IPS-20b (cell line): ENCODE measurements around the gene FAM111A.

Source experiments
- H3K27ac ChIP-seq: one replicate; pipeline ENCODE4 v1.5.1; 2013; ENCODE audit warnings: low read length
- H3K27me3 ChIP-seq: 2 replicates; pipeline ENCODE4 v1.6.1; 2013; ENCODE audit warnings: mild to moderate bottlenecking, low read length, inconsistent platforms; ENCODE audit not compliant: insufficient read depth
- H3K36me3 ChIP-seq: 2 replicates; pipeline ENCODE4 v1.6.1; 2013; ENCODE audit warnings: low read depth, mild to moderate bottlenecking, inconsistent platforms, low read length, moderate library complexity; ENCODE audit not compliant: insufficient read depth
- H3K4me1 ChIP-seq: 2 replicates; pipeline ENCODE4 v1.6.1; 2013; ENCODE audit warnings: mild to moderate bottlenecking, control low read depth, inconsistent platforms, low read length, moderate library complexity; ENCODE audit not compliant: insufficient read depth
- H3K4me3 ChIP-seq: 2 replicates; pipeline ENCODE4 v1.5.1; 2013; ENCODE audit warnings: mild to moderate bottlenecking, low read length, inconsistent platforms
- H3K9ac ChIP-seq: 2 replicates; pipeline ENCODE4 v1.6.1; 2013; ENCODE audit warnings: low read depth, mild to moderate bottlenecking, inconsistent platforms, low read length, moderate library complexity
- H3K9me3 ChIP-seq: 2 replicates; pipeline ENCODE4 v1.6.1; 2013; ENCODE audit warnings: mild to moderate bottlenecking, low read depth, low read length, inconsistent platforms; ENCODE audit not compliant: insufficient read depth

FAM111A gene

DNA sequence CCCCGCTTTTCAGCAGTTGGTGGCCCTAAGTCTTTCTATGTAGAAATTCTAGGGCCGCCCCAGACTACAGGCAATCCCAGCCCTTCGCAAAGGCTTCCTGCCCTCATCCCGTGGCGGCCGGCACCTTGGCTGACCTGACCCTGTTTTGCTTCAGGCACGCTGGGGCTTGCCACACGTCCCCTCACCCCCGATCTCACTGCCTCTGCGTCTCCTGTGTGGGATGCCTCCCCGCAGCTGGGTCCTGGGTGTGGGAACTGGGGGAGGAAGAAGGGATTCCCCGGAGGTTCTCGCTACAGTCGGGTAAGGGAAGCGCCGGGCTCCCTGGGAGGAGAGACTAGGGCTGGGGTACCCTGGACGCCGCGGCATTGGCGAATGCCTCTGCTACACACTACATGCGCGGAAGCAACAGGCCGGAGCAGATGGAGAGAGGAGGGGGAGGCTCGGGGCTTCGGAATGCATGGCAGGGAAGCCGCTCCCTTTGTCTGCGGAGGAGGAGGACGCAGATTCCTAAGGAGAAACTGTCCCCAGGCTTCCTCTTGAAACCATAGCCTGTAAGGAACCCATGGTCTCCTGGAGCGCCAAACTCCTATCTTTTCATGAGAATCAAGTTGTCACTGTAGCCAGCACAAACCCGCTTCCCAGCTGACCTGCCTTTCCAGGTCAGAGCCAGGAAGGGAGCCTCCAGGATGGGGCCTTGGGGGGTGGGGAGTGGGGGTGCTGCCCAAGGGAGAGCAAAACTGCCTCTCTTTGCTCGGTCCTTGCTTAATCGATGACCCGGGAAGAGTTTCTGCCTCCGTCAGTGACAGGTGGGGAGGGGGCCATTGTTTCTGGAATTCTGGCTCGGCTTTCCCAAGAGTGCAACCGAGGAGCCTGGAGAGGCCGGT is 30.7 kb downstream of the FAM111A start:
- Histone ChIP-seq H3K4me1 (peaks cover 12% of the 10 kb centered on the region; the same call in 1 of the 2 replicates), H3K9me3 (no peaks in the 10 kb centered on the region), H3K36me3 (peaks cover 6% of the 10 kb centered on the region; the same call in 1 of the 2 replicates), H3K9ac (peak overlapping the region; percentile 74), H3K4me3 (peak overlapping the region; percentile 92), H3K27me3 (peaks cover 6% of the 10 kb centered on the region; the same call in 1 of the 2 replicates), H3K27ac (no peak overlapping the region)

GRCh38 chr11:59173964-59174663 is 31.5 kb downstream of the FAM111A start:
- Histone ChIP-seq H3K4me3 (peak overlapping the region; percentile 92), H3K27me3 (peaks cover 6% of the 10 kb centered on the region; the same call in 1 of the 2 replicates), H3K27ac (no peak overlapping the region), H3K9ac (peak overlapping the region; percentile 74; the same call in 1 of the 2 replicates), H3K36me3 (peaks cover 6% of the 10 kb centered on the region; the same call in 1 of the 2 replicates), H3K9me3 (peaks cover under 1% of the 10 kb centered on the region; the same call in 1 of the 2 replicates), H3K4me1 (peaks cover 12% of the 10 kb centered on the region; the same call in 1 of the 2 replicates)

- Histone ChIP-seq H3K27me3 (peaks cover 6% of the 10 kb centered on the region; the same call in 1 of the 2 replicates), H3K9ac (no peak overlapping the region), H3K27ac (no peak overlapping the region), H3K4me3 (peak overlapping the region; percentile 92; the same call in 1 of the 2 replicates), H3K9me3 (peaks cover 6% of the 10 kb centered on the region; the same call in 1 of the 2 replicates), H3K36me3 (peaks cover 6% of the 10 kb centered on the region; the same call in 1 of the 2 replicates), H3K4me1 (peaks cover 12% of the 10 kb centered on the region; the same call in 1 of the 2 replicates)
Observed at GRCh38 chr11:59174664-59175033, 32.0 kb downstream of the FAM111A start.

- Histone ChIP-seq H3K27ac (no peak overlapping the region), H3K9ac (no peak overlapping the region), H3K4me3 (no peak overlapping the region), H3K27me3 (peaks cover 6% of the 10 kb centered on the region; the same call in 1 of the 2 replicates), H3K36me3 (peaks cover 6% of the 10 kb centered on the region; the same call in 1 of the 2 replicates), H3K9me3 (peaks cover 6% of the 10 kb centered on the region; the same call in 1 of the 2 replicates), H3K4me1 (peaks cover 12% of the 10 kb centered on the region; the same call in 1 of the 2 replicates)
Observed at GRCh38 chr11:59175091-59175501, 32.4 kb downstream of the FAM111A start.

GRCh38 chr11:59176330-59176729 is 33.7 kb downstream of the FAM111A start:
- Histone ChIP-seq H3K36me3 (peaks cover 6% of the 10 kb centered on the region; the same call in 1 of the 2 replicates), H3K27me3 (peaks cover 6% of the 10 kb centered on the region; the same call in 1 of the 2 replicates), H3K9me3 (peaks cover 6% of the 10 kb centered on the region; the same call in 1 of the 2 replicates), H3K4me3 (no peak overlapping the region), H3K4me1 (peaks cover 12% of the 10 kb centered on the region; the same call in 1 of the 2 replicates), H3K27ac (no peak overlapping the region), H3K9ac (no peak overlapping the region)

DNA sequence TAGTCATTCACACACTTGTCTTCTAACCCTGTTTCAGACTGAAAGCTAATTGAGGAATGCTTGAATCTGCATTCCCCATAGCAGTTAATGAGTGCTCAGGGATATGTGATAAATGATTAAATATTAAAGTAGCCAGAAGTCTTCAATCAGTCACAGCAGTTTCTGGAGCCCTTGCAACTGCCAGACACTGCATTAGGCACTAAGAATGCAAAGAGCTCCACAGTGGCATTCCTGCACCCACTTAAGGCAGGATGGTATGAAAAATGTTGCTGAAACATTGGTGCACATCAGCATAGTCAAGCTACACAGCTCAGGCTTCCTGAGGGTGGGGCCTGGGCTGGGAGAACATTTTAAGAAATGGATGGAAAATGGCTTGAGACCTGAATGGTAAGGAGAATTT is 35.7 kb downstream of the FAM111A start:
- Histone ChIP-seq H3K27ac (no peak overlapping the region), H3K36me3 (peaks cover 16% of the 10 kb centered on the region), H3K4me1 (peaks cover 12% of the 10 kb centered on the region; the same call in 1 of the 2 replicates), H3K9me3 (peaks cover 6% of the 10 kb centered on the region; the same call in 1 of the 2 replicates), H3K27me3 (no peaks in the 10 kb centered on the region), H3K9ac (no peak overlapping the region), H3K4me3 (no peak overlapping the region)

- H3K27ac ChIP-seq: no peak overlapping the region
- peaks cover 12% of the 10 kb centered on the region; the same call in 1 of the 2 replicates for H3K4me1 ChIP-seq
- no peak overlapping the region for H3K9ac ChIP-seq
- H3K9me3 ChIP-seq: peaks cover 6% of the 10 kb centered on the region; the same call in 1 of the 2 replicates
- no peaks in the 10 kb centered on the region for H3K27me3 ChIP-seq
- H3K4me3 ChIP-seq: no peak overlapping the region
- peaks cover 23% of the 10 kb centered on the region for H3K36me3 ChIP-seq
Observed at GRCh38 chr11:59179121-59179520, 36.5 kb downstream of the FAM111A start.

GRCh38 chr11:59180168-59180776 is 37.6 kb downstream of the FAM111A start:
- peaks cover 23% of the 10 kb centered on the region for H3K36me3 ChIP-seq
- no peak overlapping the region for H3K4me3 ChIP-seq
- H3K27me3 ChIP-seq: no peaks in the 10 kb centered on the region
- H3K9ac ChIP-seq: no peak overlapping the region
- peaks cover 6% of the 10 kb centered on the region; the same call in 1 of the 2 replicates for H3K9me3 ChIP-seq
- H3K27ac ChIP-seq: no peak overlapping the region
- peaks cover 6% of the 10 kb centered on the region; the same call in 1 of the 2 replicates for H3K4me1 ChIP-seq

GRCh38 chr11:59180907-59181306 is 38.3 kb downstream of the FAM111A start:
- H3K27ac ChIP-seq: no peak overlapping the region
- peaks cover 6% of the 10 kb centered on the region; the same call in 1 of the 2 replicates for H3K9me3 ChIP-seq
- no peaks in the 10 kb centered on the region for H3K27me3 ChIP-seq
- no peak overlapping the region for H3K4me3 ChIP-seq
- H3K9ac ChIP-seq: no peak overlapping the region
- peaks cover 6% of the 10 kb centered on the region; the same call in 1 of the 2 replicates for H3K4me1 ChIP-seq
- H3K36me3 ChIP-seq: peaks cover 23% of the 10 kb centered on the region

DNA sequence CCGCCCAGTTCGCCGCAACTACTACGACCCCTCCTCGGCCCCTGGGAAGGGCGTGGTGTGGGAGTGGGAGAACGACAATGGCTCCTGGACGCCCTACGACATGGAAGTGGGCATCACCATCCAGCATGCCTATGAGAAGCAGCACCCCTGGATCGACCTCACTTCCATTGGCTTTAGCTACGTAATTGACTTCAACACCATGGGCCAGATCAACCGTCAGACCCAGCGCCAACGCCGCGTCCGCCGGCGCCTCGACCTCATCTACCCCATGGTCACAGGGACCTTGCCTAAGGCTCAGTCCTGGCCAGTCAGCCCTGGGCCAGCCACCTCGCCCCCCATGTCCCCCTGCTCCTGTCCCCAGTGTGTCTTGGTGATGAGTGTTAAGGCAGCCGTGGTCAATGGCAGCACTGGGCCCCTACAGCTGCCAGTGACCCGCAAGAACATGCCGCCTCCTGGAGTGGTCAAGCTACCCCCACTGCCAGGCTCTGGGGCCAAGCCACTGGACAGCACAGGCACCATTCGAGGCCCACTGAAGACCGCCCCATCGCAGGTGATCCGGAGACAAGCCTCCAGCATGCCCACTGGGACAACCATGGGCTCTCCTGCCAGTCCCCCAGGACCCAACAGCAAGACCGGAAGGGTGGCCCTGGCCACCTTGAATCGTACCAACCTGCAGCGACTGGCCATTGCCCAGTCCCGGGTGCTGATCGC is 39.2 kb downstream of the FAM111A start:
- H3K36me3 ChIP-seq: peaks cover 24% of the 10 kb centered on the region
- no peak overlapping the region for H3K27ac ChIP-seq
- peaks cover 3% of the 10 kb centered on the region; the same call in 1 of the 2 replicates for H3K4me1 ChIP-seq
- H3K4me3 ChIP-seq: no peak overlapping the region
- H3K9ac ChIP-seq: no peak overlapping the region
- H3K27me3 ChIP-seq: no peaks in the 10 kb centered on the region
- peaks cover 6% of the 10 kb centered on the region; the same call in 1 of the 2 replicates for H3K9me3 ChIP-seq
